ENCODE measurements around the gene LCE7A.

LCE7A gene

GRCh38 chr1:152859696-152860095, at the start of gene LCE7A:
Gene LCE7A, plus strand, starts transcription at chr1:152859996. Its CDS starts 702 bp downstream, at chr1:152860698.
- DNase-seq, result no peak

- DNase-seq, result no peak
These were observed 48.7 kb upstream of the LCE7A start for GRCh38 chr1:152811050-152811449.

GRCh38 chr1:152811671-152812070, 48.1 kb upstream of the LCE7A start, which contains the start of gene LCE1B:
Gene LCE1B, plus strand, starts transcription at chr1:152811971. Its CDS starts 476 bp downstream, at chr1:152812447.
- DNase-seq, result no peak

GRCh38 chr1:152817309-152817708, 42.5 kb upstream of the LCE7A start:
- DNase-seq, result no peak

- DNase-seq, result no peak
These were observed 36.5 kb upstream of the LCE7A start for GRCh38 chr1:152823294-152823693.

GRCh38 chr1:152824964-152825363, 34.8 kb upstream of the LCE7A start:
- DNase-seq, result no peak

- no peak for DNase-seq
These were observed 32.6 kb upstream of the LCE7A start, which contains the start of gene LCE1A for GRCh38 chr1:152827173-152827572. Gene LCE1A, plus strand, starts transcription at chr1:152827473. Its CDS starts 0 bp downstream, at chr1:152827473.

GRCh38 chr1:152836870-152837269, 22.9 kb upstream of the LCE7A start:
- DNase-seq, result no peak

GRCh38 chr1:152842556-152842955, 17.2 kb upstream of the LCE7A start, which contains the start of gene LCE6A:
Gene LCE6A, plus strand, starts transcription at chr1:152842856. Its CDS starts 665 bp downstream, at chr1:152843521.
- DNase-seq, result no peak

GRCh38 chr1:152855661-152856060, 4.1 kb upstream of the LCE7A start:
- no peak for DNase-seq

- DNase-seq, result no peak
These were observed 1.7 kb upstream of the LCE7A start for GRCh38 chr1:152858062-152858461.

- DNase-seq, result no peak
These were observed 333 bp downstream of the LCE7A start for GRCh38 chr1:152860129-152860528.

- DNase-seq, result no peak
These were observed 1.6 kb downstream of the LCE7A start for GRCh38 chr1:152861374-152861773.

GRCh38 chr1:152864443-152864842, 4.6 kb downstream of the LCE7A start:
- no peak for DNase-seq

GRCh38 chr1:152866321-152866720, 6.5 kb downstream of the LCE7A start:
- DNase-seq, result no peak

- peak; percentile 37 to 48 for DNase-seq
These were observed 10.1 kb downstream of the LCE7A start for GRCh38 chr1:152869808-152870419.

GRCh38 chr1:152870831-152871730, 11.3 kb downstream of the LCE7A start:
- no peak for DNase-seq

- DNase-seq, result no peak
These were observed 11.9 kb downstream of the LCE7A start for GRCh38 chr1:152871731-152872126.

GRCh38 chr1:152873495-152873894, 13.7 kb downstream of the LCE7A start:
- no peak for DNase-seq

GRCh38 chr1:152876827-152877226, 17.0 kb downstream of the LCE7A start:
- DNase-seq, result no peak

GRCh38 chr1:152878042-152878441, 18.2 kb downstream of the LCE7A start, which contains the start of gene SMCP:
Gene SMCP, plus strand, starts transcription at chr1:152878322. Its CDS starts 6,101 bp downstream, at chr1:152884423.
- no peak for DNase-seq

GRCh38 chr1:152879559-152880198, 19.9 kb downstream of the LCE7A start:
- DNase-seq, result no peak

- DNase-seq, result no peak
These were observed 20.5 kb downstream of the LCE7A start for GRCh38 chr1:152880316-152880715.

All from activated CD4-positive, alpha-beta T cell treated with anti-CD3 and anti-CD28 coated beads for 4 hours (primary cell).